Stimulated activated naive CD8-positive, alpha-beta T cell treated with anti-CD3 and anti-CD28 coated beads, Interleukin-15, amount 100 ng/mL, for 72 hours (primary cell): ENCODE results near the gene PUSL1.
A peak's percentile ranks its signal among the peaks of the same experiment; 100 is the strongest.

Experiments
- ATAC-seq: fragments of 150-1000 bp; cut with Tn5 transposase; 2 replicates; pipeline ENCODE4 v1.10.0; 2021; ENCODE audit warnings: mild to moderate bottlenecking, moderate library complexity
- DNase-seq, 2 donors: peaks; one replicate each; pipeline ENCODE4 v3.0.0; 2021 to 2022
- H3K27ac Mint-ChIP-seq, 2 donors: one replicate each; pipeline ENCODE4 v1.8.0; 2022; ENCODE audit warnings: mild to moderate bottlenecking in 2 of 2, mixed read lengths in 2 of 2, moderate library complexity in 2 of 2
- H3K27me3 Mint-ChIP-seq: one replicate; pipeline ENCODE4 v1.8.0; 2022; ENCODE audit warnings: mixed read lengths
- H3K4me1 Mint-ChIP-seq: one replicate; pipeline ENCODE4 v1.8.0; 2022; ENCODE audit warnings: mild to moderate bottlenecking, mixed read lengths
- H3K4me3 Mint-ChIP-seq, 2 donors: one replicate each; pipeline ENCODE4 v1.8.0; 2022; ENCODE audit warnings: mild to moderate bottlenecking in 2 of 2, mixed read lengths in 2 of 2, moderate library complexity in 1 of 2
- H3K9me3 Mint-ChIP-seq, 2 donors: one replicate each; pipeline ENCODE4 v1.8.0; 2022; ENCODE audit warnings: mixed read lengths in 2 of 2

Gene PUSL1

GRCh38 chr1:1286313-1287261 is 21.8 kb upstream of the PUSL1 start:
- no peak for ATAC-seq
- H3K27ac Mint-ChIP-seq: no peak overlapping the region

GRCh38 chr1:1287288-1288110 is 20.9 kb upstream of the PUSL1 start:
- Mint-ChIP-seq H3K9me3 (peaks cover 0 to 7% of the 10 kb centered on the region in 2 donors), H3K27me3 (peaks cover 8% of the 10 kb centered on the region), H3K4me1 (peaks cover 30% of the 10 kb centered on the region), H3K4me3 (no peak overlapping the region), H3K27ac (no peak overlapping the region)
- DNase-seq (no peak), ATAC-seq (no peak)

More at GRCh38 chr1:1286313-1287261, 21.8 kb upstream of the PUSL1 start:
- H3K27me3 Mint-ChIP-seq: peaks cover 8% of the 10 kb centered on the region
- H3K9me3 Mint-ChIP-seq: peaks cover 0 to 7% of the 10 kb centered on the region in 2 donors
- H3K4me1 Mint-ChIP-seq: peaks cover 24% of the 10 kb centered on the region
- H3K4me3 Mint-ChIP-seq: no peak overlapping the region
- DNase-seq: no peak

- peak overlapping the region in 1 of 2 donors; percentile 42 for H3K4me3 Mint-ChIP-seq
- peaks cover 0 to 7% of the 10 kb centered on the region in 2 donors for H3K9me3 Mint-ChIP-seq
- ATAC-seq (peak; percentile 43), DNase-seq (peak; percentile 74)
- peaks cover 8% of the 10 kb centered on the region for H3K27me3 Mint-ChIP-seq
- H3K27ac Mint-ChIP-seq: peak overlapping the region in 1 of 2 donors; percentile 31
- peaks cover 16% of the 10 kb centered on the region for H3K4me1 Mint-ChIP-seq
These were observed 18.1 kb upstream of the PUSL1 start for GRCh38 chr1:1290238-1290731.

GRCh38 chr1:1291023-1291528 is 17.3 kb upstream of the PUSL1 start:
- H3K4me1 Mint-ChIP-seq: peaks cover 16% of the 10 kb centered on the region
- ATAC-seq (no peak), DNase-seq (no peak)
- H3K4me3 Mint-ChIP-seq: no peak overlapping the region
- H3K27ac Mint-ChIP-seq: no peak overlapping the region
- peaks cover 8% of the 10 kb centered on the region for H3K27me3 Mint-ChIP-seq
- peaks cover 0 to 7% of the 10 kb centered on the region in 2 donors for H3K9me3 Mint-ChIP-seq

GRCh38 chr1:1291548-1292441 is 16.6 kb upstream of the PUSL1 start:
- Mint-ChIP-seq H3K4me1 (peaks cover 16% of the 10 kb centered on the region), H3K27me3 (peaks cover 8% of the 10 kb centered on the region), H3K9me3 (peaks cover 0 to 7% of the 10 kb centered on the region in 2 donors), H3K27ac (peak overlapping the region in 1 of 2 donors; percentile 76), H3K4me3 (no peak overlapping the region)
- peak; percentile 69 for ATAC-seq
- DNase-seq: peak; percentile 60 to 65

GRCh38 chr1:1292442-1292779 is 16.0 kb upstream of the PUSL1 start:
- no peak for DNase-seq
- ATAC-seq: no peak
- H3K4me1 Mint-ChIP-seq: peaks cover 16% of the 10 kb centered on the region
- peaks cover 0 to 7% of the 10 kb centered on the region in 2 donors for H3K9me3 Mint-ChIP-seq
- H3K27me3 Mint-ChIP-seq: peaks cover 8% of the 10 kb centered on the region
- no peak overlapping the region for H3K4me3 Mint-ChIP-seq
- peak overlapping the region in 1 of 2 donors; percentile 76 for H3K27ac Mint-ChIP-seq

GRCh38 chr1:1292851-1293250 is 15.5 kb upstream of the PUSL1 start:
- H3K9me3 Mint-ChIP-seq: peaks cover 0 to 7% of the 10 kb centered on the region in 2 donors
- H3K27ac Mint-ChIP-seq: no peak overlapping the region
- ATAC-seq (no peak), DNase-seq (no peak)
- peaks cover 8% of the 10 kb centered on the region for H3K27me3 Mint-ChIP-seq
- H3K4me3 Mint-ChIP-seq: no peak overlapping the region
- H3K4me1 Mint-ChIP-seq: peaks cover 16% of the 10 kb centered on the region

- peaks cover 0 to 7% of the 10 kb centered on the region in 2 donors for H3K9me3 Mint-ChIP-seq
- H3K27me3 Mint-ChIP-seq: peaks cover 8% of the 10 kb centered on the region
- DNase-seq (no peak), ATAC-seq (peak; percentile 19)
- no peak overlapping the region for H3K4me3 Mint-ChIP-seq
- H3K4me1 Mint-ChIP-seq: peaks cover 16% of the 10 kb centered on the region
- no peak overlapping the region for H3K27ac Mint-ChIP-seq
These were observed 14.8 kb upstream of the PUSL1 start for GRCh38 chr1:1293263-1294249.

GRCh38 chr1:1294250-1294890 is 14.0 kb upstream of the PUSL1 start:
- no peak for DNase-seq
- H3K9me3 Mint-ChIP-seq: peaks cover 0 to 7% of the 10 kb centered on the region in 2 donors
- peaks cover 16% of the 10 kb centered on the region for H3K4me1 Mint-ChIP-seq
- H3K27ac Mint-ChIP-seq: no peak overlapping the region
- H3K27me3 Mint-ChIP-seq: peaks cover 8% of the 10 kb centered on the region
- ATAC-seq: peak; percentile 0
- no peak overlapping the region for H3K4me3 Mint-ChIP-seq

- no peak overlapping the region for H3K27ac Mint-ChIP-seq
- H3K27me3 Mint-ChIP-seq: peaks cover 2% of the 10 kb centered on the region
- no peak overlapping the region for H3K4me3 Mint-ChIP-seq
- peaks cover 0 to 1% of the 10 kb centered on the region in 2 donors for H3K9me3 Mint-ChIP-seq
- ATAC-seq (no peak), DNase-seq (no peak)
- H3K4me1 Mint-ChIP-seq: peaks cover 17% of the 10 kb centered on the region
These were observed 13.1 kb upstream of the PUSL1 start for GRCh38 chr1:1295154-1295923.

GRCh38 chr1:1296070-1297061 is 12.0 kb upstream of the PUSL1 start:
- DNase-seq: no peak
- Mint-ChIP-seq H3K9me3 (no peaks in the 10 kb centered on the region), H3K4me3 (no peak overlapping the region), H3K27ac (no peak overlapping the region), H3K4me1 (peaks cover 13% of the 10 kb centered on the region), H3K27me3 (no peaks in the 10 kb centered on the region)
- ATAC-seq: no peak
